ENCODE measurements around the gene NRG4.
"Not testable (repeated sequence)": the region's sequence is repeated elsewhere in the genome, so short reads cannot be mapped to it uniquely, and the experiment has no call there.

NRG4 gene

DNA sequence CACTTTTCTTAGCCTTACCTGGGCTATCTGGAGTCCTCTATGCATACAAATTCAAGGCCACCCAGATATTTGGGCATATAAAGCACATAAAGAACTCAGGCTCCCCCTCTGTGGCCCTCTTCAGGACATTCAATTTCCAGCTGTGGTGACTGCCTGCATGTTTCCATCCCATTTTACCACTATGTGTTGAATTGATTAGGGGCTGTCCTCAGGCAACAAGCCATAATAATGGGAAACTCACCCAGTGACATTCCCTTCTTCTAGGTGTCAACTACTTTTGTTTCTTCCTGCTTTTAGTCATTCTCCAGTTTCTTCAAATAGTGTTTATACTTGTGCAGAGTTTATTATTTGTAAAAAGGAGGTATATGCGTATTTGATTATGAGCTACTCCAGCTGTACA, 18.0 kb downstream of the NRG4 start:
- DNase-seq (ENCODE audit: low read depth in 1 of 2, low spot score in 1 of 2), result no peak

DNA sequence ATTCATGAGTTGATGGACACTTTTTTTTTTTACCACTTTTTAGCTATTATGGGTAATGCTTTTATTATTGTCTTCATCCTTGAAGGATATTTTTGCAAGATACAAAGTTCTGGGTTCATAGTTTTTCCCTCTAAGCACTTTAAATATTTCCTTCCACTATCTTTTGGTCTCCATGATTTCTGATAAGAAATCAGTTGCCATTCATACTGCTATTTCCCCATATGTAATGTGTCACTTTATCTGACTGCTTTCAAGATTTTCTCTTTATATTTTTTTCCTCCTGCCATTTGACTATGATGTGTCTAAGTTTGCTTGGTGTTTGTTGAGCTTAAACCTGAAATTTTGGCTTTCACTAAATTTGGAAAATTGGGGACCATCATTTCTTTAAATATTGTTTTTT, 19.3 kb downstream of the NRG4 start:
- no peak for DNase-seq (ENCODE audit: low read depth in 1 of 2, low spot score in 1 of 2)

- no peak for DNase-seq (ENCODE audit: low read depth in 1 of 2, low spot score in 1 of 2)
These were observed 22.3 kb downstream of the NRG4 start for GRCh38 chr15:75989875-75990274.

DNA sequence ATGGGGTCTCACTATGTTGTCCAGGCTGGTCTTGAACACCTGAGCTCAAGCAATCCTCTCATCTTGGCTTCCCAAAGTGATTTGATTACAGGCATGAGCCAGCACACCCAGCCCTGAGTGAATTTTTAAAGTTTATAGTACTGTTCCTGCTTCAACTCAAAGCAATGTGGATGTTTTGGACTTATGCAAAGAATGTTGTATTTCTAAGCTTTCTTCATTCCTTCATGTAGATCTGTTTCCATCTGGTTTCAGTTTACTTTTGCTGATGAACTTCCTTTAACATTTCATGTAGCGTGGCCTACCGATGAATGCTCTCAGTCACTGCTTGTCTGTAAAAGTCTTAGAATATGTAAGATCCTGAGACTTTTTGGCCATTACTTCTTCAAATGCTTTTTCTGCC, 23.2 kb downstream of the NRG4 start:
- DNase-seq (ENCODE audit: low read depth in 1 of 2, low spot score in 1 of 2), result no peak

DNA sequence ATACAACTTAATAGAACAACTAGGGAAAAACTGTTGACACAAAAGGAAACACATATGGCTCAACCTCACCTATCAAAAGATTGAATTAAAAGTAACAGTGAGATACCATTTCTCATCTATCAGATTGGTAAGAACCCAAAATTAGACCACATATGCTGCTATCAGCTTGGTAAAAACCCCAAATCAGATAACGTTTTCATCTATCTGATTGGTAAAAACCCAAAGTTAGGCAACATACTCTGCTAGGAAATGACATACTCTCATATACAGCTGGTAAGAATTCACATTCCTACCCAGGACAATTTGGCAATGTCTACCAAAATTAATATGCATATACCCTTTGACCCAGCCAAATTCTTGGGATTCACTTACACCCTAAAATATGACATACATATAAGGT, 26.3 kb downstream of the NRG4 start:
- no peak for DNase-seq (ENCODE audit: low read depth in 1 of 2, low spot score in 1 of 2)

DNA sequence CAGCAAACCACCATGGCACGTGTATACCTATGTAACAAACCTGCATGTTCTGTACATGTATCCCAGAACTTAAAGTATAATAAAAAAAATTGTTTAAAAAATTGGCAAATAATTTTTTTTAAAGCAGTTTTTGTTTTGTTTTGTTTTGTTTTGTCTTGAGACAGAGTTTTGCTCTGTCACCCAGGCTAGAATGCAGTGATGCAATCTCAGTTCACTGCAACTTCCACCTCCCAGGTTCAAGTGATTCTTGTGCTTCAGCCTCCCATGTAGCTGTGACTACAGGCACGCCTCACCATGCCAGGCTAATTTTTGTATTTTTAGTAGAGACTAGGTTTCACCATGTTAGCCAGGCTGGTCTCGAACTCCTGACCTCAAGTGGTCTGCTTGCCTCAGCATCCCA, 27.5 kb downstream of the NRG4 start:
- DNase-seq (ENCODE audit: low read depth in 1 of 2, low spot score in 1 of 2), result not testable (repeated sequence)

DNA sequence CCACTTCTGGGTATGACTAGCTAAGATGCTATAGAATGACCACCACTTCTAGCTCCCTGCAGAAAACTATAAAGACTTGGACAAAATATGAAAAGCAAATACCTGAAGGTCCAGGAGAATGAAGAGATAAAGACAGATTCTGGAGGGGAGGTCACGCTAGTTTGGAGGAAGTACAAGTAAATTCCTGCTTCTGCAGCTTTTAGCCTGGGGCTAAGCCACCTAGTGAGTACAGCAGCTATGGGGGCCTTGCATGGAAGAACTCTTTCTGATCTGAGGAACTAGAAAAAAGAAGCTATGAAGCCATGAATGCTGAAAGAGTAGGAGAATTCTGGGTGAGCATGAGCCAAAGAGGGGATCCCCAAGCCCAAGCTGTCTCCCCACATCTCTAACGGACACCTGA, 29.8 kb downstream of the NRG4 start:
- DNase-seq (ENCODE audit: low read depth in 1 of 2, low spot score in 1 of 2), result no peak

GRCh38 chr15:75981149-75981815, 30.9 kb downstream of the NRG4 start:
- DNase-seq (ENCODE audit: low read depth in 1 of 2, low spot score in 1 of 2), result no peak

DNA sequence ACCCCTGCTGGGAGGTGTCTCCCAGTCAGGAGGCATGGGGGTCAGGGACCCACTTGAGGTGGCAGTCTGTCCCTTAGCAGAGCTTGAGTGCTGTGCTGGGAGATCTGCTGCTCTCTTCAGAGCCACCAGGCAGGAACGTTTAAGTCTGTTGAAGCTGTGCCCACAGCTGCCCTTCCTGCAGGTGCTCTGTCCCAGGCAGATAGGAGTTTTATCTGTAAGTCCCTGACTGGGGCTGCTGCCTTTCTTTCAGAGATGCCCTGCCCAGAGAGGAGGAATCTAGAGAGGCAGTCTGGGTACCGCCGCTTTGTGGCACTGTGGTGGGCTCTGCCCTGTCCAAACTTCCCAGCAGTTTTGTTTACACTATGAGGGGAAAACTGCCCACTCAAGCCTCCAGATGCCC, 35.5 kb downstream of the NRG4 start:
- DNase-seq (ENCODE audit: low read depth in 1 of 2, low spot score in 1 of 2), result not testable (repeated sequence)

DNA sequence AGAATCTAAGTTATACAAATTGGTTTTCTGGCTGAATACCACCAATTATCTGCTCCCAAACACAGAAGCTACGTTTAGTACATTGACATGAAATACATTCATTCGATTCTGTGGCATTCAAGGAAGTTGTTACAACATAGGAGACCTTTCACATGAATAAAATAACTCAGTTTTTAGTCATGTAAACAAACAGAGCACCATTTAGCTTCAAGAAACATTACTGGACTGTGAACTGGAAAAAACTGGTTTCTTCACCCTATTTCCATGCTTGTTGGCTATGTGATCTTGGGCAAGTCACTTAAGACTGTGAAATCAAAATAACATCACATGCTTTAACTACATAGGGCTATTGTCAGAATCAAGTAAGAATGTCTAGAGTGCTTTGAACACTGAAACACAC, 46.2 kb downstream of the NRG4 start:
- no peak for DNase-seq (ENCODE audit: low read depth in 1 of 2, low spot score in 1 of 2)

GRCh38 chr15:75961331-75961730, 50.9 kb downstream of the NRG4 start:
- DNase-seq (ENCODE audit: low read depth in 1 of 2, low spot score in 1 of 2), result no peak

- no peak for DNase-seq (ENCODE audit: low read depth in 1 of 2, low spot score in 1 of 2)
These were observed 56.5 kb downstream of the NRG4 start for GRCh38 chr15:75955720-75956119.

- no peak for DNase-seq (ENCODE audit: low read depth in 1 of 2, low spot score in 1 of 2)
These were observed 59.7 kb downstream of the NRG4 start for GRCh38 chr15:75952525-75952924.

- no peak for DNase-seq (ENCODE audit: low read depth in 1 of 2, low spot score in 1 of 2)
These were observed 63.4 kb downstream of the NRG4 start for GRCh38 chr15:75948761-75949296.

DNA sequence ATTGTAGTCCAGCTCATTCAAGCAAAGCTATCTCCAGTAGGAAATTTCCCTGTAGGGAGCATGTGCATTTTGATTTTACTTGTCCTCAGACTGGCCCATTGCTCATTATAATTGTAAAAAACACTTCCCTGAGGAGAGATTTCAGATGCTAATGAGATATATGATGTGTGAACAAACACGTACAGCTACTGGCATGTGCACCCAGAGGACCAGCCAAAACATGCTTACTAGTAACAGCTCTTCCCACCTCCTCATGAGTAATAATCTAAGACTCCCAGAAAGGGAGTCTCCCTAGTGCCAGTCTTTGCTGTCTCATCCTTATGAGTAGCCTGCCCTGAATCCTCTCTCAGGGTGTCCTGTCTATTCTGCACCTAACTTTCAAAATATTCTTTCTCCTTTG, 65.1 kb downstream of the NRG4 start:
- no peak for DNase-seq (ENCODE audit: low read depth in 1 of 2, low spot score in 1 of 2)

DNA sequence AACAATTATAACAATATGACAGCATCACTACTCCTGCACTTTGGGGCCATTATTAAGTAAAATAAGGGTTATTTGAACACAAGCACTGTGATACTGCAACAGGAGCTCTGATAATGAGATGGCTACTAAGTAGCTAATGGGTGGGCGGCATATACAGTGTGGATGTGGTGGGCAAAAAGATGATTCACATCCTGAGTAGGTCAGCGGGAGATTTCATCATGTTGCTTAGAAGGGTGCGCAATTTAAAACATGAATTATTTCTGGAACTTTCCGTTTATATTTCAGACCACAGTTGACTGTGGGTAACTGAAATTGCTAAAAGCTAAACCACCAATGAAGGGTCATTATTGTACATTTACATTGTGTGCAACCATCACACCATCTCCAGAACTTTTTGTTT, 66.3 kb downstream of the NRG4 start:
- DNase-seq (ENCODE audit: low read depth in 1 of 2, low spot score in 1 of 2), result no peak

GRCh38 chr15:75943713-75944215, 68.5 kb downstream of the NRG4 start:
- DNase-seq (ENCODE audit: low read depth in 1 of 2, low spot score in 1 of 2), result no peak

GRCh38 chr15:75943246-75943645, 69.0 kb downstream of the NRG4 start:
- no peak for DNase-seq (ENCODE audit: low read depth in 1 of 2, low spot score in 1 of 2)

GRCh38 chr15:75942464-75942863, 69.8 kb downstream of the NRG4 start:
- DNase-seq (ENCODE audit: low read depth in 1 of 2, low spot score in 1 of 2), result no peak

GRCh38 chr15:75930866-75931265, 81.4 kb downstream of the NRG4 start:
- DNase-seq (ENCODE audit: low read depth in 1 of 2, low spot score in 1 of 2), result no peak

DNA sequence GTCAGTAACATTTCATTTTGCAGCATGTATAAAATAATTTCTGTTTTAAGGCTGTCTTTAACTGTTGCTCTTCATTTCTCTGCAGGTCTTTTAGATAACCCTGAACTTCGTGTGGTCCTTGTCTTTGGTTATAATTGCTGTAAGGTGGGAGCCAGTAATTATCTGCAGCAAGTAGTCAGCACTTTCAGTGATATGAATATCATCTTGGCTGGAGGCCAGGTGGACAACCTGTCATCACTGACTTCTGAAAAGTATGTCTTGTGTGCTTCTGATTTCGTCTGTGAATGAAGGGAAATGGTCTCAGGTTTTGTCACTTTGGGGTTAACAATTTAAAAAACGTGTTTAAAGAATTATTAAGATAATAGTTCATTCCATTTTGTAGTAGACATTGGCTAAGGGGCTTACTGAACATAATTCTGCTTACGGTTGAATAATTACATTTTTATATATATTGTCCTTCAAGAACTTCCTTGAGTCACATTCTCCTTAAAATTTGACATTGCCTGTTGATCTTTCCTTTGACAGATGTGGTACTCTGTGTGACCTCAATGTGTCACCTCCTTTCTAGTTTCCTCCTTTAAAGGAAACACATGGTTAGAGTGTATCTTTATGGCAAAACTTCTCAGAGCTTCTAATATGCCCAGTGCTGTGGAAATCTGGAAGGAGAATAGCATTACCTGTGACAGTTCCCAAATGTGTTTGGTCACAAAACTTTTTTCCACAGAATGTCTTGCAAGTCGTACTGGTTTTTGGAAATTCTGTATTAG, 82.2 kb downstream of the NRG4 start:
- no peak for DNase-seq (ENCODE audit: low read depth in 1 of 2, low spot score in 1 of 2)

Data from activated CD4-positive, alpha-beta T cell treated with anti-CD3 and anti-CD28 coated beads, Interleukin-2, amount 50 U/mL, for 24 hours (primary cell).